Bronchial epithelial cell (primary cell): ENCODE results near the gene LAMA4. TPM values are rescaled to one million over a fixed set of nuclear protein-coding genes. Genes with fewer than 3 reads are reported as not detected.
"Not testable (repeated sequence)": the region's sequence is repeated elsewhere in the genome, so short reads cannot be mapped to it uniquely, and the experiment has no call there.

ENCODE experiments used
- DNase-seq: peaks from one replicate; pipeline ENCODE4 v3.0.0-alpha.2; 2010; ENCODE audit warnings: low read depth
- FAIRE-seq: peaks from 2 replicates; lab custom pipeline; 2011; peaks lifted over from hg19 to GRCh38; lab: Jason Lieb, UNC
- H3K27me3 ChIP-seq: 2 replicates; pipeline ENCODE4 v1.5.1; 2011; ENCODE audit warnings: low read length; ENCODE audit not compliant: control insufficient read depth, insufficient read depth
- H3K36me3 ChIP-seq: 2 replicates; pipeline ENCODE4 v1.5.1; 2011; ENCODE audit warnings: low read length; ENCODE audit not compliant: control insufficient read depth, insufficient read depth
- H3K4me3 ChIP-seq: 2 replicates; pipeline ENCODE4 v1.5.1; 2011; ENCODE audit warnings: mild to moderate bottlenecking, low read depth, low read length, control low read depth
- CTCF ChIP-seq: IDR thresholded peaks from 2 replicates; pipeline ENCODE4 v1.5.1; 2011; ENCODE audit warnings: mild to moderate bottlenecking, moderate library complexity, low read length, control low read depth, inconsistent platforms; ENCODE audit not compliant: insufficient read depth, severe bottlenecking
- total RNA-seq: library from RNA; depleted of rRNA; stranded (reverse); fragments of >200 nt; gene quantifications from 2 replicates; pipeline ENCODE4 v1.2.1, GENCODE V29; 2014

Gene LAMA4
- total RNA-seq, 1 donor from 2014 or later: 5.5 TPM

- DNase-seq (no peak), FAIRE-seq (no peak)
- no peaks in the 10 kb centered on the region for H3K27me3 ChIP-seq
- no peak for TF ChIP-seq CTCF
- H3K4me3 ChIP-seq: no peak overlapping the region
- no peaks in the 10 kb centered on the region for H3K36me3 ChIP-seq
Observed at GRCh38 chr6:112202639-112203341, 51.6 kb downstream of the LAMA4 start.

- not testable (repeated sequence) for H3K27me3 ChIP-seq, FAIRE-seq, DNase-seq, H3K36me3 ChIP-seq, H3K4me3 ChIP-seq
Observed at GRCh38 chr6:112200185-112200914, 54.0 kb downstream of the LAMA4 start.

- FAIRE-seq (no peak), DNase-seq (no peak)
- H3K4me3 ChIP-seq: no peak overlapping the region
- H3K27me3 ChIP-seq: no peaks in the 10 kb centered on the region
- no peaks in the 10 kb centered on the region for H3K36me3 ChIP-seq
- TF ChIP-seq CTCF: no peak
Observed at GRCh38 chr6:112199001-112199403, 55.4 kb downstream of the LAMA4 start.

GRCh38 chr6:112198582-112198981 lies 55.8 kb downstream of the LAMA4 start:
- no peak for FAIRE-seq
- Histone ChIP-seq H3K27me3 (no peaks in the 10 kb centered on the region), H3K4me3 (no peak overlapping the region), H3K36me3 (no peaks in the 10 kb centered on the region)
- TF ChIP-seq CTCF: no peak
- DNase-seq: no peak

- no peaks in the 10 kb centered on the region for H3K36me3 ChIP-seq
Observed at GRCh38 chr6:112197636-112198035, 56.7 kb downstream of the LAMA4 start.

More at GRCh38 chr6:112197636-112198035, 56.7 kb downstream of the LAMA4 start:
- no peak overlapping the region for H3K4me3 ChIP-seq
- no peak for DNase-seq
- no peaks in the 10 kb centered on the region for H3K27me3 ChIP-seq
- FAIRE-seq: no peak
- no peak for TF ChIP-seq CTCF
